Inflammatory macrophage treated with lipopolysaccharide for 4 hours (primary cell): ENCODE results near the gene GUCA2B.

ENCODE experiments used
- DNase-seq: peaks from one replicate; pipeline ENCODE4 v3.0.0-alpha.2; 2020

The GUCA2B gene

GRCh38 chr1:42168391-42168670 lies 15.1 kb downstream of the GUCA2B start:
- DNase-seq: peak; percentile 82

- no peak for DNase-seq
Observed at GRCh38 chr1:42168763-42169162, 15.6 kb downstream of the GUCA2B start.

GRCh38 chr1:42170779-42171621 lies 17.8 kb downstream of the GUCA2B start:
- no peak for DNase-seq

GRCh38 chr1:42171679-42172266 lies 18.6 kb downstream of the GUCA2B start:
- DNase-seq: no peak

- DNase-seq: no peak
Observed at GRCh38 chr1:42172381-42173133, 19.3 kb downstream of the GUCA2B start.

- DNase-seq: peak; percentile 48
Observed at GRCh38 chr1:42173155-42173933, 20.1 kb downstream of the GUCA2B start.

- DNase-seq: no peak
Observed at GRCh38 chr1:42173961-42174735, 20.9 kb downstream of the GUCA2B start.

- DNase-seq: no peak
Observed at GRCh38 chr1:42175314-42176054, 22.3 kb downstream of the GUCA2B start.

GRCh38 chr1:42176902-42177519 lies 23.8 kb downstream of the GUCA2B start:
- DNase-seq: peak; percentile 25

- no peak for DNase-seq
Observed at GRCh38 chr1:42177541-42177981, 24.4 kb downstream of the GUCA2B start.

- no peak for DNase-seq
Observed at GRCh38 chr1:42178249-42178648, 25.0 kb downstream of the GUCA2B start.

- DNase-seq: no peak
Observed at GRCh38 chr1:42179275-42179674, 26.1 kb downstream of the GUCA2B start.

GRCh38 chr1:42179900-42180329 lies 26.7 kb downstream of the GUCA2B start:
- no peak for DNase-seq

GRCh38 chr1:42181687-42182086 lies 28.5 kb downstream of the GUCA2B start:
- no peak for DNase-seq

GRCh38 chr1:42183210-42183956 lies 30.2 kb downstream of the GUCA2B start:
- DNase-seq: no peak

GRCh38 chr1:42183957-42184268 lies 30.7 kb downstream of the GUCA2B start:
- DNase-seq: no peak

GRCh38 chr1:42184616-42185015 lies 31.4 kb downstream of the GUCA2B start:
- DNase-seq: no peak

- no peak for DNase-seq
Observed at GRCh38 chr1:42186152-42186551, 32.9 kb downstream of the GUCA2B start.

- DNase-seq: no peak
Observed at GRCh38 chr1:42189931-42190853, 37.0 kb downstream of the GUCA2B start.
